Esophagus muscularis mucosa (tissue), 4 donors: ENCODE data around the gene RFX3. TPM values are rescaled to one million over a fixed set of nuclear protein-coding genes. Genes with fewer than 3 reads are reported as not detected.

ENCODE experiments used
- DNase-seq: peaks from one replicate; pipeline ENCODE4 v3.0.0-alpha.2; 2017; ENCODE audit errors: extremely low spot score
- H3K27ac ChIP-seq, 4 donors: fragments of 200-600 bp; sonication (generic); replicated peaks in 1 of 4; 1 replicate in 3 of 4; 2 replicates in 1 of 4; pipeline ENCODE4 v1.5.1; 2016 to 2019; ENCODE audit warnings: mild to moderate bottlenecking in 1 of 4
- H3K27me3 ChIP-seq, 4 donors: fragments of 200-600 bp; sonication (generic); one replicate each; pipeline versions ENCODE4 v1.5.1 to v1.6.0; 2016 to 2019
- H3K36me3 ChIP-seq, 4 donors: fragments of 200-600 bp; sonication (generic); one replicate each; pipeline ENCODE4 v1.5.1; 2016 to 2019
- H3K4me1 ChIP-seq, 4 donors: fragments of 200-600 bp; sonication (generic); one replicate each; pipeline ENCODE4 v1.5.1; 2016 to 2019
- H3K4me3 ChIP-seq, 4 donors: fragments of 200-600 bp; sonication (generic); 1 replicate in 2 of 4; 2 replicates in 2 of 4; pipeline ENCODE4 v1.5.1; 2016 to 2019; ENCODE audit warnings: mild to moderate bottlenecking in 4 of 4, moderate library complexity in 1 of 4
- H3K9me3 ChIP-seq, 4 donors: fragments of 200-600 bp; sonication (generic); 1 replicate in 3 of 4; 2 replicates in 1 of 4; pipeline ENCODE4 v1.5.1; 2016 to 2019
- EP300 ChIP-seq: sonication (generic); formaldehyde crosslinking; IDR thresholded peaks from one replicate; pipeline ENCODE4 v1.6.1; 2017; ENCODE audit warnings: antibody characterized with exemption
- POLR2A ChIP-seq: fragments of 450-650 bp; IDR thresholded peaks from one replicate; pipeline ENCODE4 v1.6.1; 2017; ENCODE audit warnings: antibody characterized with exemption, moderate library complexity, mild to moderate bottlenecking, low read depth
- POLR2AphosphoS5 ChIP-seq, 2 donors: sonication (generic); formaldehyde crosslinking; IDR thresholded peaks; one replicate each; pipeline ENCODE4 v1.6.1; 2017; ENCODE audit warnings: antibody characterized with exemption in 2 of 2
- WGBS: methylation state at CpG from one replicate; pipeline ENCODE4 v1.1.5; 2018; 5-methylcytosine and 5-hydroxymethylcytosine counted together
- intact Hi-C: fragments of 100-400 bp; cut with DNase I; formaldehyde crosslinking; loops from one replicate; pipeline ENCODE4 v1.15.1; 2023
- total RNA-seq, 4 donors: library from RNA; depleted of rRNA; stranded (reverse); fragments of >200 nt; gene quantifications; one replicate each; pipeline versions ENCODE4 v1.1.0 to v1.2.1, GENCODE V29; 2016
- TF ChIP-seq, protein P1 (sequence below), 3 experiments: fragments of 200-600 bp in 2 of 3; fragments of 450-650 bp in 1 of 3; sonication (generic) in 2 of 3; IDR thresholded peaks; one replicate each; pipeline ENCODE4 v1.5.1; 2017 to 2019; ENCODE audit warnings: antibody characterized with exemption in 3 of 3, mild to moderate bottlenecking in 2 of 3, moderate library complexity in 1 of 3

Gene RFX3
- total RNA-seq, 4 donors from 2014 or later: 4.5 to 7.9 (median 5.5) TPM

- no peak for TF ChIP-seq POLR2A
- no peak for TF ChIP-seq EP300
- TF ChIP-seq POLR2AphosphoS5 (IDR thresholded peaks at IDR 0.05): no peak
- TF ChIP-seq, protein P1, sequence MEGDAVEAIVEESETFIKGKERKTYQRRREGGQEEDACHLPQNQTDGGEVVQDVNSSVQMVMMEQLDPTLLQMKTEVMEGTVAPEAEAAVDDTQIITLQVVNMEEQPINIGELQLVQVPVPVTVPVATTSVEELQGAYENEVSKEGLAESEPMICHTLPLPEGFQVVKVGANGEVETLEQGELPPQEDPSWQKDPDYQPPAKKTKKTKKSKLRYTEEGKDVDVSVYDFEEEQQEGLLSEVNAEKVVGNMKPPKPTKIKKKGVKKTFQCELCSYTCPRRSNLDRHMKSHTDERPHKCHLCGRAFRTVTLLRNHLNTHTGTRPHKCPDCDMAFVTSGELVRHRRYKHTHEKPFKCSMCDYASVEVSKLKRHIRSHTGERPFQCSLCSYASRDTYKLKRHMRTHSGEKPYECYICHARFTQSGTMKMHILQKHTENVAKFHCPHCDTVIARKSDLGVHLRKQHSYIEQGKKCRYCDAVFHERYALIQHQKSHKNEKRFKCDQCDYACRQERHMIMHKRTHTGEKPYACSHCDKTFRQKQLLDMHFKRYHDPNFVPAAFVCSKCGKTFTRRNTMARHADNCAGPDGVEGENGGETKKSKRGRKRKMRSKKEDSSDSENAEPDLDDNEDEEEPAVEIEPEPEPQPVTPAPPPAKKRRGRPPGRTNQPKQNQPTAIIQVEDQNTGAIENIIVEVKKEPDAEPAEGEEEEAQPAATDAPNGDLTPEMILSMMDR (IDR thresholded peaks at IDR 0.05): no peak
- intact Hi-C loops: no loop called here
- WGBS: 94% methylated on average over 2 of the region's 2 CpGs
- Histone ChIP-seq H3K9me3 (no peaks in the 10 kb centered on the region), H3K4me1 (peaks cover 4 to 20% (median 12%) of the 10 kb centered on the region in 4 donors), H3K27ac (no peak overlapping the region), H3K4me3 (no peak overlapping the region), H3K36me3 (no peaks in the 10 kb centered on the region), H3K27me3 (no peaks in the 10 kb centered on the region)
- no peak for DNase-seq
Observed at GRCh38 chr9:3455094-3455493, 70.7 kb downstream of the RFX3 start.

GRCh38 chr9:3451956-3452355 lies 73.8 kb downstream of the RFX3 start:
- intact Hi-C loops: no loop called here
- Histone ChIP-seq H3K9me3 (no peaks in the 10 kb centered on the region), H3K4me1 (peaks cover 0 to 16% (median 11%) of the 10 kb centered on the region in 4 donors), H3K27me3 (no peaks in the 10 kb centered on the region), H3K4me3 (no peak overlapping the region), H3K27ac (no peak overlapping the region), H3K36me3 (no peaks in the 10 kb centered on the region)
- TF ChIP-seq POLR2A (no peak), EP300 (no peak), POLR2AphosphoS5 (IDR thresholded peaks at IDR 0.05) (no peak)
- TF ChIP-seq, protein P1 (IDR thresholded peaks at IDR 0.05): no peak
- DNase-seq: no peak
- WGBS: 92% methylated on average over 1 of the region's 1 CpG

GRCh38 chr9:3447788-3448187 lies 78.0 kb downstream of the RFX3 start:
- no peak for DNase-seq
- H3K4me1 ChIP-seq: peaks cover 0 to 7% (median 6%) of the 10 kb centered on the region in 4 donors
- no peak overlapping the region for H3K27ac ChIP-seq
- whole genome bisulfite sequencing: 52% methylated on average over 1 of the region's 1 CpG
- H3K4me3 ChIP-seq: no peak overlapping the region
- no peaks in the 10 kb centered on the region for H3K9me3 ChIP-seq
- intact Hi-C loops: no loop called here
- no peaks in the 10 kb centered on the region for H3K27me3 ChIP-seq
- H3K36me3 ChIP-seq: no peaks in the 10 kb centered on the region
- TF ChIP-seq, protein P1 (IDR thresholded peaks at IDR 0.05): no peak
- TF ChIP-seq EP300 (no peak), POLR2AphosphoS5 (IDR thresholded peaks at IDR 0.05) (no peak), POLR2A (no peak)

- WGBS: 59% methylated on average over 1 of the region's 1 CpG
- peaks cover 0 to 7% (median 6%) of the 10 kb centered on the region in 4 donors for H3K4me1 ChIP-seq
- TF ChIP-seq EP300: no peak
- TF ChIP-seq, protein P1 (IDR thresholded peaks at IDR 0.05): no peak
- no peak for TF ChIP-seq POLR2A
- no peak for TF ChIP-seq POLR2AphosphoS5 (IDR thresholded peaks at IDR 0.05)
- no peaks in the 10 kb centered on the region for H3K27me3 ChIP-seq
- DNase-seq: no peak
- intact Hi-C loops: no loop called here
- no peak overlapping the region for H3K27ac ChIP-seq
- H3K4me3 ChIP-seq: no peak overlapping the region
- no peaks in the 10 kb centered on the region for H3K36me3 ChIP-seq
- H3K9me3 ChIP-seq: no peaks in the 10 kb centered on the region
Observed at GRCh38 chr9:3447143-3447542, 78.7 kb downstream of the RFX3 start.

GRCh38 chr9:3446313-3446712 lies 79.5 kb downstream of the RFX3 start:
- H3K27me3 ChIP-seq: no peaks in the 10 kb centered on the region

More at GRCh38 chr9:3446313-3446712, 79.5 kb downstream of the RFX3 start:
- Histone ChIP-seq H3K36me3 (no peaks in the 10 kb centered on the region), H3K27ac (no peak overlapping the region), H3K4me3 (no peak overlapping the region), H3K9me3 (no peaks in the 10 kb centered on the region), H3K4me1 (peaks cover 0 to 7% (median 6%) of the 10 kb centered on the region in 4 donors)
- no peak for DNase-seq
- TF ChIP-seq EP300 (no peak), POLR2AphosphoS5 (IDR thresholded peaks at IDR 0.05) (no peak), POLR2A (no peak)
- TF ChIP-seq, protein P1 (IDR thresholded peaks at IDR 0.05): no peak
- intact Hi-C loops: no loop called here
